GM19463 (cell line): ENCODE data around the gene PTPN14.
"Not testable (repeated sequence)": the region's sequence is repeated elsewhere in the genome, so short reads cannot be mapped to it uniquely, and the experiment has no call there.

Experiments used
- ATAC-seq: cut with Tn5 transposase; IDR thresholded peaks from one replicate; pipeline ENCODE4 v1.9.1; 2021; ENCODE audit warnings: mild to moderate bottlenecking, moderate library complexity; ENCODE audit not compliant: unreplicated experiment

The PTPN14 gene

GRCh38 chr1:214542275-214543199 lies 8.9 kb downstream of the PTPN14 start:
- ATAC-seq: no peak

DNA sequence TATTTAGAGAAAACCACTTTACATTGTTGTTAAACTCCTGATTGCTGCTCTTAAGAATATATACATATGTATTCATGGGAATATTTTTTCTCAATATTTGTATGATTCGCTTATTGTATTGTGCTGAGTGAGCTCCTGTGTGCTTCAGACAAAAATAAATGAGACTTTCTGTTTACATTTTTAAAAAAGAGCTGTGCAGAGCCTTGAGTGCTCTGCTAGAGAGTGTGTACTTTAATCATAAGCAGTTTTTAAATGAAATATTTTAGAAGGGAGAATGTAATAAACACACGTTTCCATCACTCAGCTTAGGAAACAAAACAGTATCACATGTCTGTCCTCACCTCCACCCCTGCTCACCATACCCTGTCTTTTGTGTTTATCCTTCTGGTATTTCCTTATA lies 9.7 kb downstream of the PTPN14 start:
- no peak for ATAC-seq

DNA sequence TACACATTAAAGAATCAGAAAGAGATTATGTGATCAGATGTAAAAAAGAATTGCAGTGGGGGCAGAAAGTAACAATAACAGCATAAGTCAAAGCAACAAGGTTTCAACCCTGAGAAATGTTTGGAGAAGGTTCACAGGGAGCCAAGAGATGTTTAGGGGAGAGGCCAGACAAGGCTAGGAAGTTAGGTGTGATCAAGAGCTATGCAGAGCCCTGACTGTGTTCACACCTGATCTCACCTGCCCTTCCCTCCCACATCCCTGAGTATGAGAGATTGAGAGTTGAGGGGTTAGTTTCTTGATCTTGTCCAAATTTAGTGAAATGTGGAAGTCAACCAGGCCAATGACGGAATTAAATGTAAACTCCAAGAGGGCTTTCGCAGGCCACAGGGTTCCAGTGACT lies 10.2 kb downstream of the PTPN14 start:
- ATAC-seq: no peak

DNA sequence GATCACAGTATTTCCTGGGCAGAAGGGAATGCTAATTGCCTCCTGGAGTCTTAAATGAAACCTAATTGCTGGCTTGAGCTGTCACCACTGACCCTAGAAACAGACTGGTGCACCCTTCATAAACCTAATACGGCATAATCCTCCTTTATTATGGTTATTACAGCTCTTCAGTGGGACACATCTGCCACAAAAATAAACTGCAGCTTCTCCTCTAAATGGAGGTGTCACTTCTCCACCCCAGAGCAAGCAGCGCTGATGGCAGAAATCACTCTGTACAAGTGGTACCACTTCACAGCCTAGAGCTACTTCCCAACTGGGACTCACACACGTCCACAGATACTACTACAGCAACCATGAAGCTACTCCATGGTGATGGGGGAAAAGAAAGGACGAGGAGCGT lies 11.1 kb downstream of the PTPN14 start:
- no peak for ATAC-seq

DNA sequence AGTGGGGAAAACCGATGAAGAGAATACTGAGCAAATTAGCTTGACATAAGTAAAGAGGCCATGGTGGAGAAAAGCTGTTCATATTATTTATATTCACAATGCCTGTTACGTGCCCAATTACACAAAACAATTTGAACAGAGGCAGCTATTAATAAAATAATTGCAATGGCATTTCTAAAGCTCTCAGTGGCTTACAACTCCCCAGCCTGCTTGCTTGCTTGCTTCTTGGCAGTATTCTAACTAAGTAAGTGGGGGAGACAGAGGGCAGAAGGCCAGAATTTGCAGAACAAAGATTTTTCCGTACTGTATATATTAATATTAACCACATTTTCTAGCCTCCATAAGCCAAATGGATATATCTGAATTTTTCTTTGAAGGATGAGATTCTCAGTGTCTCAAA lies 12.9 kb downstream of the PTPN14 start:
- ATAC-seq: peak; percentile 15

- ATAC-seq: peak; percentile 39
Observed at GRCh38 chr1:214537872-214538473, 13.4 kb downstream of the PTPN14 start.

DNA sequence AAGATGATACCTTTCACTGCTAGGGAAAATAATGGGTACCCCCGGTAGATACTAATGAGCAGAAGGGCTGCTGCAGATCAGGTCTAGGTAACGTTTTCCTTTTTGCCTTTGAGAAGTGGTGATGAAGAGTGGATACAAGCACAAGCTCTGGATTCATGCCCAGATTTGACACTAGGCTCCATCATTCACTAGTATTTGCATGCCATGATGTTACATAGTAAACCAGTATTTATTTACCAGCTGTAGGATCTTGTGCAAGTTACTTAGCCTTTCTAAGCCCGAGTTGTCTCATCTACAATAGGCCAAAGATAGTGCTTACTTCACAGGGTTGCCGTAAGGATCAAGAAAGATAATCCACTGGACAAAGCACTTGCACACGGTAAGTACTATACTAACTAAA lies 14.2 kb downstream of the PTPN14 start:
- no peak for ATAC-seq

DNA sequence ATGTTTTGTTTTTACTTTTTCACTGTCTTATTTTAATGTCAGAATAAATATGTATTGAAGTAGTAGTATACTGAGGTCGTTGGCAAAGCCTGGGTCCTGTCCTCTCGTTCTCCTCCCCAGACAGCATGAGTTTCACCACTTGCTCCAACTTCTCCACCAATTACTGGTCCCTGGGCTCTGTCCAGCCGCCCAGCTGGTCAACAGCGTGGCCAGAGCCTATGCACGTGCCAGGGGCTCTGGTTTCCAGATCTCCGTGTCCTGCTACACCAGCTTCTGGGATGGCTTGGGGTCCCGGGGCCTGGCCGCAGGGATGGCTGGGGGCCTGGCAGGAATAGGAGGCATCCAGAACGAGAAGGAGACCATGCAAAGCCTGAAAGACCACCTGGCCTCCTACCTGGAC lies 19.3 kb downstream of the PTPN14 start:
- no peak for ATAC-seq

DNA sequence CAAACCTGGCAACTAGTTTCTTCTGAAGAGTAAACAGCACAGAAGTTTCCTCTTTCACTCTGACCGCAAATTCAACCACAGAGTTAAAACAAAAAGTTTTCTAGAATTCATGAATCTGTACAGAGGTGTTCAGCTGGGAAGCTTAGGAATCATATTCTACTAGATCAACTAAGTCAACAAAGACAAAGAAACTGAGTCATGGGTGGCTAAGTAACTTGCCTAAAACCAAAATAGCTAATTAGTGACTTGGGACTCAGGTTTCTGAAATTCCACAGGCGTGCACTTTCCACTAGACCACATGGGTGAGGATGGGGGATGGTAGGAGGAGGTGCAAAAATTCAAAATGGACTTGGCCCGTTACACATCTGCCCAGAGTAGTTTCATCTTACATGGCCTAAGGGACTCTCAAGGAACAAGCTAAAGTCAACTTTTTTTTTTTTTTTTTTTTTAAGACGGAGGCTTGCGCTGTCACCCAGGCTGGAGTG lies 25.8 kb downstream of the PTPN14 start:
- ATAC-seq: peak; percentile 61

- ATAC-seq: no peak
Observed at GRCh38 chr1:214524824-214525223, 26.6 kb downstream of the PTPN14 start.

DNA sequence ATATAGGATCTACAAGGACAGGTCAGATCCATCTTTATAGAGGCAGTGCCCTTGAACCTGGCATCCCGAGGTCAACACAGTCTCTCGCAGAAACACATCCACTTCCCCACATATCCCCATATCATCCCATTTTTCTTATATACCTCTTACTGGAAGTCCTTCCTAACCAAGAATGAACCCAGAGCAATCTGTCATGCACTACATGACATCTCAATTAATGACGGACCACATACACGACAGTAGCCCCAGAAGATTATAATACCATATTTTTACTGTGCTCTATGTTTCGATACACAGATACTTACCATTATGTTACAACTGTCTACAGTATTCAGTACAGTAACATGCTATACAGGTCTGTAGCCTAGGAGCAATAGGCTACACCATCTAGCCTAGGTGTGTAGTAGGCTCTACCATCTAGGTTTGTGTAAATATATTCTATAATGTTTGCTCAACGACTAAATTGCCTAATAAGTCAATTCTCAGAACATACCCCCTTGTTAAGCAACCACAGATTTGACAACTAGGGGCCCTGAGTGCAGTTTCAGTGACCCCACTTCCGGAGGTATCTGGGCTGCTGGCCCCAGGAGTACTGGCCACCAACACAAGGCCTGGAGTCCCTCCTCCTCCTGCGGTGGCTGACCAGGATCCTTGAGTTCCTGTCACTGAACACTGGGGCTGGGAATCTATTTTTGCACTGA lies 28.1 kb downstream of the PTPN14 start:
- no peak for ATAC-seq

DNA sequence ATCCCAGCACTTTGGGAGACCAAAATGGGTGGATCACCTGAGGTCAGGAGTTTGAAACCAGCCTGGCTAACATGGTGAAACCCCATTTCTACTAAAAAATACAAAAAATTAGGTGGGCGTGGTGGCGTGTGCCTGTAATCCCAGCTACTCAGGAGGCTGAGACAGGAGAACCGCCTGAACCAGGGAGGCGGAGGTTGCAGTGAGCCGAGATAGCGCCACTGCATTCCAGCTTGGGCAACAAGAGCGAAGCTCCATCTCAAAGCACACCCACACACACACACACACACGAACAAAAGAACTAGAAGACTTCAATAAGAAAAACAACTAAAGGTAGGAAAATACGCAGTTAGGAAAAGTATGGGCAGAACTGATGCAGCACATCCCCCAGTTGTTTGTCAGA lies 29.9 kb downstream of the PTPN14 start:
- not testable (repeated sequence) for ATAC-seq

- no peak for ATAC-seq
Observed at GRCh38 chr1:214520544-214521165, 30.7 kb downstream of the PTPN14 start.

GRCh38 chr1:214518361-214518760 lies 33.0 kb downstream of the PTPN14 start:
- no peak for ATAC-seq

- ATAC-seq: no peak
Observed at GRCh38 chr1:214516434-214517326, 34.7 kb downstream of the PTPN14 start.

GRCh38 chr1:214515544-214516433 lies 35.6 kb downstream of the PTPN14 start:
- ATAC-seq: no peak

GRCh38 chr1:214514819-214515383 lies 36.5 kb downstream of the PTPN14 start:
- no peak for ATAC-seq

- no peak for ATAC-seq
Observed at GRCh38 chr1:214514032-214514818, 37.2 kb downstream of the PTPN14 start.
